ENCODE measurements around the gene RC3H1.
"Not testable (repeated sequence)": the region's sequence is repeated elsewhere in the genome, so short reads cannot be mapped to it uniquely, and the experiment has no call there.

DNA sequence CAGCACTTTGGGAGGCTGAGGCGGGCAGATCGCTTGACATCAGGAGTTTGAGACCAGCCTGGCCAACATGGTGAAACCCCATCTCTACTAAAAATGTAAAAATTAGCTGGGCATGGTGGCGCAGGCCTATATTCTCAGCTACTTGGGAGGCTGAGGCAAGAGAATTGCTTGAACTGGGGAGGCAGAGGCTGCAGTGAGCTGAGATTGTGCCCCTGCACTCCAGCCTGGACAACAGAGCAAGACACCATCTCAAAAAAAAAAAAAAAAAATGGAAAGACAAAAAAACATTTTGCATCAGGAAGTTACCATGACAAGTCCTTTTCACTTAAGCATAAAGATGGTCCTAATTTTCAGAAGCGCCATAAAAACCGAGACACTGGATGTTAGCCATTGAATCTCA lies 91.6 kb downstream of the RC3H1 start:
- TF ChIP-seq, protein P1, sequence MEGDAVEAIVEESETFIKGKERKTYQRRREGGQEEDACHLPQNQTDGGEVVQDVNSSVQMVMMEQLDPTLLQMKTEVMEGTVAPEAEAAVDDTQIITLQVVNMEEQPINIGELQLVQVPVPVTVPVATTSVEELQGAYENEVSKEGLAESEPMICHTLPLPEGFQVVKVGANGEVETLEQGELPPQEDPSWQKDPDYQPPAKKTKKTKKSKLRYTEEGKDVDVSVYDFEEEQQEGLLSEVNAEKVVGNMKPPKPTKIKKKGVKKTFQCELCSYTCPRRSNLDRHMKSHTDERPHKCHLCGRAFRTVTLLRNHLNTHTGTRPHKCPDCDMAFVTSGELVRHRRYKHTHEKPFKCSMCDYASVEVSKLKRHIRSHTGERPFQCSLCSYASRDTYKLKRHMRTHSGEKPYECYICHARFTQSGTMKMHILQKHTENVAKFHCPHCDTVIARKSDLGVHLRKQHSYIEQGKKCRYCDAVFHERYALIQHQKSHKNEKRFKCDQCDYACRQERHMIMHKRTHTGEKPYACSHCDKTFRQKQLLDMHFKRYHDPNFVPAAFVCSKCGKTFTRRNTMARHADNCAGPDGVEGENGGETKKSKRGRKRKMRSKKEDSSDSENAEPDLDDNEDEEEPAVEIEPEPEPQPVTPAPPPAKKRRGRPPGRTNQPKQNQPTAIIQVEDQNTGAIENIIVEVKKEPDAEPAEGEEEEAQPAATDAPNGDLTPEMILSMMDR (IDR thresholded peaks at IDR 0.05; ENCODE audit: low read depth, low read length, missing input control): not testable (repeated sequence)
- TF ChIP-seq JUND (IDR thresholded peaks at IDR 0.05); GABPA (IDR thresholded peaks at IDR 0.05 in 1 of 2, conservative IDR thresholded peaks at IDR 0.05 in 1 of 2): not testable (repeated sequence)
- TF ChIP-seq, protein P2, sequence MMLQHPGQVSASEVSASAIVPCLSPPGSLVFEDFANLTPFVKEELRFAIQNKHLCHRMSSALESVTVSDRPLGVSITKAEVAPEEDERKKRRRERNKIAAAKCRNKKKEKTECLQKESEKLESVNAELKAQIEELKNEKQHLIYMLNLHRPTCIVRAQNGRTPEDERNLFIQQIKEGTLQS (IDR thresholded peaks at IDR 0.05): not testable (repeated sequence)

Data from liver (tissue), 3 donors.